AG08396 (cell line): Measurements from ENCODE around the gene STXBP1.
A peak's percentile ranks its signal among the peaks of the same experiment; 100 is the strongest.

Experiments
- DNase-seq: peaks from one replicate; pipeline ENCODE4 v3.0.0; 2012; ENCODE audit warnings: low spot score, mixed read lengths

STXBP1 gene

GRCh38 chr9:127693697-127694096, 81.6 kb downstream of the STXBP1 start:
- no peak for DNase-seq

- DNase-seq: no peak
Measured at GRCh38 chr9:127694890-127695720, 83.0 kb downstream of the STXBP1 start.

GRCh38 chr9:127697575-127697974, 85.5 kb downstream of the STXBP1 start:
- no peak for DNase-seq

GRCh38 chr9:127698386-127698785, 86.3 kb downstream of the STXBP1 start:
- DNase-seq: no peak

GRCh38 chr9:127698985-127699670, 87.1 kb downstream of the STXBP1 start:
- DNase-seq: peak; percentile 98

GRCh38 chr9:127700140-127700539, 88.1 kb downstream of the STXBP1 start:
- DNase-seq: no peak

- no peak for DNase-seq
Measured at GRCh38 chr9:127700594-127701255, 88.6 kb downstream of the STXBP1 start.

- DNase-seq: no peak
Measured at GRCh38 chr9:127703289-127703946, 91.3 kb downstream of the STXBP1 start.

- no peak for DNase-seq
Measured at GRCh38 chr9:127705577-127706379, 93.7 kb downstream of the STXBP1 start.

- DNase-seq: no peak
Measured at GRCh38 chr9:127706836-127707241, 94.8 kb downstream of the STXBP1 start, which contains the start of gene CFAP157. Gene CFAP157, plus strand, starts transcription at chr9:127706988. Its CDS starts 44 bp downstream, at chr9:127707032.

- DNase-seq: no peak
Measured at GRCh38 chr9:127707766-127708165, 95.7 kb downstream of the STXBP1 start.

- no peak for DNase-seq
Measured at GRCh38 chr9:127708952-127709587, 97.0 kb downstream of the STXBP1 start.

GRCh38 chr9:127710204-127710783, 98.2 kb downstream of the STXBP1 start:
- no peak for DNase-seq

- DNase-seq: no peak
Measured at GRCh38 chr9:127711226-127711701, 99.2 kb downstream of the STXBP1 start.

GRCh38 chr9:127711831-127712274, 99.8 kb downstream of the STXBP1 start:
- no peak for DNase-seq

GRCh38 chr9:127712371-127712770, 100.3 kb downstream of the STXBP1 start:
- DNase-seq: no peak

- DNase-seq: no peak
Measured at GRCh38 chr9:127712867-127713266, 100.8 kb downstream of the STXBP1 start.

- DNase-seq: peak; percentile 38
Measured at GRCh38 chr9:127714020-127714750, 102.1 kb downstream of the STXBP1 start.

- peak; percentile 58 for DNase-seq
Measured at GRCh38 chr9:127714951-127715469, 102.9 kb downstream of the STXBP1 start.
